AML-193 (cell line): ENCODE measurements around the gene KIF1A.
"Not testable (repeated sequence)": the region's sequence is repeated elsewhere in the genome, so short reads cannot be mapped to it uniquely, and the experiment has no call there.

ENCODE experiments used
- DNase-seq, 2 experiments: peaks; one replicate each; lab custom pipeline; 2025; lab: John Stamatoyannopoulos, UW

KIF1A gene

GRCh38 chr2:240702640-240703011, 117.4 kb downstream of the KIF1A start:
- no peak for DNase-seq

GRCh38 chr2:240701736-240702639, 118.0 kb downstream of the KIF1A start:
- no peak for DNase-seq

GRCh38 chr2:240701091-240701735, 118.8 kb downstream of the KIF1A start:
- DNase-seq: no peak

GRCh38 chr2:240700616-240701015, 119.4 kb downstream of the KIF1A start:
- DNase-seq: not testable (repeated sequence)

- DNase-seq: not testable (repeated sequence)
Observed at GRCh38 chr2:240699835-240700234, 120.2 kb downstream of the KIF1A start.

GRCh38 chr2:240698852-240699561, 121.0 kb downstream of the KIF1A start:
- not testable (repeated sequence) for DNase-seq

GRCh38 chr2:240696469-240696868, 123.5 kb downstream of the KIF1A start:
- DNase-seq: not testable (repeated sequence)

GRCh38 chr2:240695593-240695992, 124.4 kb downstream of the KIF1A start:
- DNase-seq: not testable (repeated sequence)

- not testable (repeated sequence) for DNase-seq
Observed at GRCh38 chr2:240694304-240694703, 125.7 kb downstream of the KIF1A start.

- DNase-seq: not testable (repeated sequence)
Observed at GRCh38 chr2:240692583-240693561, 127.1 kb downstream of the KIF1A start.

- DNase-seq: not testable (repeated sequence)
Observed at GRCh38 chr2:240691631-240692420, 128.2 kb downstream of the KIF1A start, which contains the start of gene AQP12A. AQP12A (plus strand) TSS chr2:240691866; CDS start chr2:240691914, 48 bp downstream.

GRCh38 chr2:240691075-240691427, 129.0 kb downstream of the KIF1A start:
- DNase-seq: not testable (repeated sequence)

- not testable (repeated sequence) for DNase-seq
Observed at GRCh38 chr2:240690421-240691074, 129.5 kb downstream of the KIF1A start.

GRCh38 chr2:240689975-240690374, 130.0 kb downstream of the KIF1A start:
- DNase-seq: no peak

- DNase-seq: no peak
Observed at GRCh38 chr2:240688553-240688919, 131.5 kb downstream of the KIF1A start.

GRCh38 chr2:240687741-240688552, 132.1 kb downstream of the KIF1A start:
- DNase-seq: no peak

- no peak for DNase-seq
Observed at GRCh38 chr2:240687045-240687740, 132.8 kb downstream of the KIF1A start.

- DNase-seq: no peak
Observed at GRCh38 chr2:240686460-240686859, 133.6 kb downstream of the KIF1A start.
